ENCODE results near the gene CCHCR1.

GRCh38 chr6:31203345-31203979, 45.9 kb upstream of the CCHCR1 start:
- TF ChIP-seq CTCF (conservative IDR thresholded peaks at IDR 0.05; ENCODE audit: low read depth, low read length) (no peak), EZH2phosphoT487 (IDR thresholded peaks at IDR 0.05; ENCODE audit: borderline replicate concordance, low read length) (no peak)
